Testis (tissue), 3 donors: ENCODE data around the gene TRMT44. TPM values are rescaled to one million over a fixed set of nuclear protein-coding genes. Genes with fewer than 3 reads are reported as not detected.

Experiments used
- DNase-seq: peaks from one replicate; pipeline ENCODE4 v3.0.0-alpha.2; 2019
- H3K27ac ChIP-seq, 2 donors: fragments of 200-600 bp; sonication (generic); one replicate each; pipeline ENCODE4 v1.5.1; 2019
- H3K27me3 ChIP-seq: fragments of 200-600 bp; sonication (generic); one replicate; pipeline ENCODE4 v1.5.1; 2019
- H3K36me3 ChIP-seq: fragments of 200-600 bp; sonication (generic); one replicate; pipeline ENCODE4 v1.5.1; 2017; ENCODE audit warnings: low read depth; ENCODE audit errors: missing control alignments
- H3K4me1 ChIP-seq: fragments of 200-600 bp; sonication (generic); one replicate; pipeline ENCODE4 v1.5.1; 2019
- H3K4me3 ChIP-seq, 2 donors: fragments of 200-600 bp; sonication (generic); one replicate each; pipeline ENCODE4 v1.5.1; 2017 to 2019
- H3K9me3 ChIP-seq: fragments of 200-600 bp; sonication (generic); one replicate; pipeline ENCODE4 v1.5.1; 2017
- CTCF ChIP-seq, 3 experiments: fragments of 450-650 bp in 2 of 3; fragments of 200-600 bp in 1 of 3; sonication (generic) in 1 of 3; IDR thresholded peaks; one replicate each; pipeline ENCODE4 v1.5.1; 2016 to 2019; ENCODE audit warnings: antibody characterized with exemption in 3 of 3, mild to moderate bottlenecking in 2 of 3, moderate library complexity in 1 of 3
- POLR2A ChIP-seq: fragments of 450-650 bp; IDR thresholded peaks from one replicate; pipeline ENCODE4 v1.6.1; 2017; ENCODE audit warnings: antibody characterized with exemption, mild to moderate bottlenecking, moderate library complexity
- WGBS, 2 donors: methylation state at CpG; one replicate each; pipeline ENCODE4 v1.1.5; 2018; 5-methylcytosine and 5-hydroxymethylcytosine counted together
- intact Hi-C: fragments of 100-400 bp; cut with DNase I; formaldehyde crosslinking; loops from one replicate; pipeline ENCODE4 v1.15.1; 2023; ENCODE audit warnings: low total_unique reads
- polyA plus RNA-seq: library from polyadenylated mRNA; stranded (reverse); fragments of 350-450 nt; fragmentation: Illumina TruSeq; extraction: RNeasy Lipid Tissue Mini Kit (QIAGEN cat#74804); gene quantifications from one replicate; pipeline ENCODE4 v1.2.3, GENCODE V29; 2014; ENCODE audit warnings: low read depth, low replicate concordance; ENCODE audit not compliant: insufficient read depth
- total RNA-seq, 2 donors: library from RNA; depleted of rRNA; stranded (reverse); fragments of >200 nt; gene quantifications; one replicate each; pipeline ENCODE4 v1.2.3, GENCODE V29; 2016

Gene TRMT44
- total and polyA plus RNA-seq, 3 donors from 2014 or later: 20.9 to 52.7 (median 41.3) TPM

- Histone ChIP-seq H3K27me3 (no peaks in the 10 kb centered on the region), H3K36me3 (no peaks in the 10 kb centered on the region), H3K9me3 (no peaks in the 10 kb centered on the region), H3K4me3 (peak overlapping the region in 1 of 2 donors; percentile 33), H3K27ac (peak overlapping the region; percentile 63 to 72), H3K4me1 (peaks cover 61% of the 10 kb centered on the region)
- 22 to 26% methylated on average over 5 of the region's 5 CpGs for WGBS, 2 donors
- no peak for TF ChIP-seq CTCF (IDR thresholded peaks at IDR 0.05)
- no peak for TF ChIP-seq POLR2A
- DNase-seq: peak; percentile 52
- intact Hi-C loops: no loop called here
Measured at GRCh38 chr4:8435656-8436121, 4.9 kb upstream of the TRMT44 start.

GRCh38 chr4:8437281-8437680, 3.3 kb upstream of the TRMT44 start:
- intact Hi-C loops: no loop called here
- no peaks in the 10 kb centered on the region for H3K36me3 ChIP-seq
- peaks cover 69% of the 10 kb centered on the region for H3K4me1 ChIP-seq
- DNase-seq: peak; percentile 51
- WGBS, 2 donors: 27 to 33% methylated on average over 13 of the region's 13 CpGs
- H3K27me3 ChIP-seq: no peaks in the 10 kb centered on the region
- no peaks in the 10 kb centered on the region for H3K9me3 ChIP-seq
- no peak overlapping the region for H3K4me3 ChIP-seq
- H3K27ac ChIP-seq: peak overlapping the region; percentile 85 to 87
- TF ChIP-seq CTCF (IDR thresholded peaks at IDR 0.05): no peak
- no peak for TF ChIP-seq POLR2A

GRCh38 chr4:8438743-8439142, 1.8 kb upstream of the TRMT44 start:
- Histone ChIP-seq H3K27ac (peak overlapping the region; percentile 85 to 87), H3K27me3 (no peaks in the 10 kb centered on the region), H3K9me3 (no peaks in the 10 kb centered on the region), H3K4me1 (peaks cover 69% of the 10 kb centered on the region), H3K36me3 (no peaks in the 10 kb centered on the region), H3K4me3 (peak overlapping the region in 1 of 2 donors; percentile 96)
- 43 to 54% methylated on average over 11 of the region's 11 CpGs for WGBS, 2 donors
- DNase-seq: peak; percentile 58
- TF ChIP-seq POLR2A (no peak), CTCF (IDR thresholded peaks at IDR 0.05) (no peak)
- intact Hi-C loops: no loop called here

GRCh38 chr4:8439168-8439567, 1.4 kb upstream of the TRMT44 start:
- Histone ChIP-seq H3K27ac (peak overlapping the region; percentile 85 to 87), H3K27me3 (no peaks in the 10 kb centered on the region), H3K4me1 (peaks cover 65% of the 10 kb centered on the region), H3K9me3 (no peaks in the 10 kb centered on the region), H3K36me3 (no peaks in the 10 kb centered on the region), H3K4me3 (peak overlapping the region in 1 of 2 donors; percentile 96)
- intact Hi-C loops: no loop called here
- TF ChIP-seq POLR2A: no peak
- TF ChIP-seq CTCF (IDR thresholded peaks at IDR 0.05): no peak
- 17 to 31% methylated on average over 3 of the region's 3 CpGs for WGBS, 2 donors
- DNase-seq: peak; percentile 60

- WGBS, 2 donors: 3 to 9% methylated on average over 12 of the region's 12 CpGs
Measured at GRCh38 chr4:8439914-8440491, 574 bp upstream of the TRMT44 start.

More at GRCh38 chr4:8439914-8440491, 574 bp upstream of the TRMT44 start:
- peaks cover 64% of the 10 kb centered on the region for H3K4me1 ChIP-seq
- intact Hi-C loops: no loop called here
- peak overlapping the region; percentile 85 to 87 for H3K27ac ChIP-seq
- no peaks in the 10 kb centered on the region for H3K36me3 ChIP-seq
- no peak for TF ChIP-seq CTCF (IDR thresholded peaks at IDR 0.05)
- no peak for TF ChIP-seq POLR2A
- H3K9me3 ChIP-seq: no peaks in the 10 kb centered on the region
- H3K27me3 ChIP-seq: no peaks in the 10 kb centered on the region
- peak overlapping the region; percentile 94 to 96 for H3K4me3 ChIP-seq
- DNase-seq: no peak
